RCC 7860 (cell line): ENCODE data around the gene CA10.
A peak's percentile ranks its signal among the peaks of the same experiment; 100 is the strongest.

Source experiments
- DNase-seq: peaks from one replicate; pipeline ENCODE4 v3.0.0-alpha.2; 2015; ENCODE audit warnings: low spot score
- FAIRE-seq: peaks from 2 replicates; lab custom pipeline; 2012; peaks lifted over from hg19 to GRCh38; lab: Jason Lieb, UNC

The CA10 gene

GRCh38 chr17:51793686-51794085, 364.8 kb downstream of the CA10 start:
- FAIRE-seq (no peak), DNase-seq (no peak)

- no peak for DNase-seq
- no peak for FAIRE-seq
Measured at GRCh38 chr17:51778842-51779241, 379.7 kb downstream of the CA10 start.

- no peak for FAIRE-seq
Measured at GRCh38 chr17:51770027-51770759, 388.3 kb downstream of the CA10 start.

GRCh38 chr17:51769231-51769630, 389.3 kb downstream of the CA10 start:
- no peak for FAIRE-seq
- DNase-seq, result no peak

More at GRCh38 chr17:51770027-51770759, 388.3 kb downstream of the CA10 start:
- no peak for DNase-seq

- DNase-seq (no peak), FAIRE-seq (no peak)
Measured at GRCh38 chr17:51768706-51769105, 389.8 kb downstream of the CA10 start.

GRCh38 chr17:51767287-51767686, 391.2 kb downstream of the CA10 start:
- FAIRE-seq (no peak), DNase-seq (no peak)

- DNase-seq (no peak), FAIRE-seq (no peak)
Measured at GRCh38 chr17:51765282-51766135, 393.0 kb downstream of the CA10 start.

GRCh38 chr17:51764387-51764971, 394.0 kb downstream of the CA10 start:
- peak; percentile 52 for DNase-seq
- no peak for FAIRE-seq

- no peak for FAIRE-seq
- DNase-seq, result no peak
Measured at GRCh38 chr17:51763058-51763457, 395.5 kb downstream of the CA10 start.

- no peak for DNase-seq
- FAIRE-seq, result no peak
Measured at GRCh38 chr17:51761105-51761504, 397.4 kb downstream of the CA10 start.

- DNase-seq, result no peak
- no peak for FAIRE-seq
Measured at GRCh38 chr17:51759260-51759659, 399.3 kb downstream of the CA10 start.

- DNase-seq, result no peak
- no peak for FAIRE-seq
Measured at GRCh38 chr17:51751072-51751471, 407.4 kb downstream of the CA10 start.

GRCh38 chr17:51748749-51749604, 409.5 kb downstream of the CA10 start:
- DNase-seq (no peak), FAIRE-seq (no peak)

- no peak for DNase-seq
- FAIRE-seq, result no peak
Measured at GRCh38 chr17:51746421-51746820, 412.1 kb downstream of the CA10 start.

- DNase-seq (no peak), FAIRE-seq (no peak)
Measured at GRCh38 chr17:51745993-51746392, 412.5 kb downstream of the CA10 start.

GRCh38 chr17:51743477-51743876, 415.0 kb downstream of the CA10 start:
- DNase-seq, result no peak
- FAIRE-seq, result no peak

- FAIRE-seq, result no peak
- no peak for DNase-seq
Measured at GRCh38 chr17:51742571-51742970, 415.9 kb downstream of the CA10 start.

GRCh38 chr17:51741458-51741857, 417.1 kb downstream of the CA10 start:
- no peak for FAIRE-seq
- DNase-seq, result no peak

GRCh38 chr17:51740531-51740930, 418.0 kb downstream of the CA10 start:
- no peak for FAIRE-seq
- no peak for DNase-seq

- FAIRE-seq (no peak), DNase-seq (no peak)
Measured at GRCh38 chr17:51739245-51739886, 419.1 kb downstream of the CA10 start.
